ENCODE results near the gene DBNDD2.

DBNDD2 gene

GRCh38 chr20:45407783-45408645, at the start of gene DBNDD2:
Gene DBNDD2 (plus strand): TSS chr20:45408289. CDS start chr20:45408468, 179 bp downstream.
- no peaks in the 10 kb centered on the region for H3F3A ChIP-seq (ENCODE audit: insufficient read depth)
- no peaks in the 10 kb centered on the region for H3K36me3 ChIP-seq (ENCODE audit: low read length)
- H3K9ac ChIP-seq (ENCODE audit: low read length) = no peak within 1 kb of the TSS
- no peaks in the 10 kb centered on the region for H4K20me1 ChIP-seq (ENCODE audit: low read depth, low read length)
- no peak within 1 kb of the TSS for H3K27ac ChIP-seq (ENCODE audit: low read depth, low read length)
- TF ChIP-seq EZH2phosphoT487 (conservative IDR thresholded peaks at IDR 0.05; ENCODE audit: low read length) (no peak), CTCF (IDR thresholded peaks at IDR 0.05; ENCODE audit: insufficient read depth, low read length, poor library complexity, severe bottlenecking) (no peak)
- no peak within 1 kb of the TSS for H2AFZ ChIP-seq (ENCODE audit: low read depth, low read length, severe bottlenecking)
- H3K27me3 ChIP-seq (ENCODE audit: low read length) = no peaks in the 10 kb centered on the region; the same call in 1 of the 2 replicates
- no peaks in the 10 kb centered on the region for H3K9me2 ChIP-seq (replicated peaks; ENCODE audit: insufficient read depth, low read length)
- H3K4me3 ChIP-seq (ENCODE audit: insufficient read depth, low read length, poor library complexity, severe bottlenecking) = no peak within 1 kb of the TSS
- no peaks in the 10 kb centered on the region for H3K79me2 ChIP-seq (ENCODE audit: insufficient read depth, low read length)
- no peaks in the 10 kb centered on the region for H3K9me3 ChIP-seq (ENCODE audit: insufficient read depth, low read length)
- no peak within 1 kb of the TSS for H3K4me2 ChIP-seq (ENCODE audit: low read depth, low read length, poor library complexity, severe bottlenecking)

GRCh38 chr20:45359069-45359405, 49.1 kb upstream of the DBNDD2 start:
- no peaks in the 10 kb centered on the region for H3K9me2 ChIP-seq (replicated peaks; ENCODE audit: insufficient read depth, low read length)
- H3K79me2 ChIP-seq (ENCODE audit: insufficient read depth, low read length) = no peaks in the 10 kb centered on the region; the same call in 1 of the 2 replicates
- H4K20me1 ChIP-seq (ENCODE audit: low read depth, low read length) = no peaks in the 10 kb centered on the region
- H3K4me2 ChIP-seq (ENCODE audit: low read depth, low read length, poor library complexity, severe bottlenecking) = no peak overlapping the region
- no peak for TF ChIP-seq CTCF (IDR thresholded peaks at IDR 0.05; ENCODE audit: insufficient read depth, low read length, poor library complexity, severe bottlenecking)
- no peak for TF ChIP-seq EZH2phosphoT487 (conservative IDR thresholded peaks at IDR 0.05; ENCODE audit: low read length)
- no peak overlapping the region for H3K27ac ChIP-seq (ENCODE audit: low read depth, low read length)
- H3F3A ChIP-seq (ENCODE audit: insufficient read depth) = no peaks in the 10 kb centered on the region; the same call in 1 of the 2 replicates
- H3K27me3 ChIP-seq (ENCODE audit: low read length) = no peaks in the 10 kb centered on the region
- H2AFZ ChIP-seq (ENCODE audit: low read depth, low read length, severe bottlenecking) = no peak overlapping the region
- no peak overlapping the region for H3K4me3 ChIP-seq (ENCODE audit: insufficient read depth, low read length, poor library complexity, severe bottlenecking)
- no peaks in the 10 kb centered on the region for H3K36me3 ChIP-seq (ENCODE audit: low read length)
- H3K9ac ChIP-seq (ENCODE audit: low read length) = no peak overlapping the region
- H3K9me3 ChIP-seq (ENCODE audit: insufficient read depth, low read length) = no peaks in the 10 kb centered on the region

GRCh38 chr20:45359406-45360148, 48.5 kb upstream of the DBNDD2 start:
- no peaks in the 10 kb centered on the region; the same call in 1 of the 2 replicates for H3F3A ChIP-seq (ENCODE audit: insufficient read depth)
- H3K36me3 ChIP-seq (ENCODE audit: low read length) = no peaks in the 10 kb centered on the region
- no peak overlapping the region for H3K4me2 ChIP-seq (ENCODE audit: low read depth, low read length, poor library complexity, severe bottlenecking)
- H3K27ac ChIP-seq (ENCODE audit: low read depth, low read length) = no peak overlapping the region
- H2AFZ ChIP-seq (ENCODE audit: low read depth, low read length, severe bottlenecking) = no peak overlapping the region
- H3K9me2 ChIP-seq (replicated peaks; ENCODE audit: insufficient read depth, low read length) = no peaks in the 10 kb centered on the region
- H3K27me3 ChIP-seq (ENCODE audit: low read length) = no peaks in the 10 kb centered on the region
- H4K20me1 ChIP-seq (ENCODE audit: low read depth, low read length) = no peaks in the 10 kb centered on the region
- no peaks in the 10 kb centered on the region for H3K9me3 ChIP-seq (ENCODE audit: insufficient read depth, low read length)
- no peak overlapping the region for H3K4me3 ChIP-seq (ENCODE audit: insufficient read depth, low read length, poor library complexity, severe bottlenecking)
- no peak overlapping the region for H3K9ac ChIP-seq (ENCODE audit: low read length)
- H3K79me2 ChIP-seq (ENCODE audit: insufficient read depth, low read length) = no peaks in the 10 kb centered on the region; the same call in 1 of the 2 replicates
- TF ChIP-seq EZH2phosphoT487 (conservative IDR thresholded peaks at IDR 0.05; ENCODE audit: low read length) (no peak), CTCF (IDR thresholded peaks at IDR 0.05; ENCODE audit: insufficient read depth, low read length, poor library complexity, severe bottlenecking) (no peak)

All from SU-DHL-6 (cell line).